SKM-1 treated with dmso at 0.1 percent for 144 hours (cell line): ENCODE measurements around the gene NCOR2.
"Not testable (repeated sequence)": the region's sequence is repeated elsewhere in the genome, so short reads cannot be mapped to it uniquely, and the experiment has no call there.

ENCODE experiments used
- DNase-seq: peaks from one replicate; lab custom pipeline; 2025; ENCODE audit not compliant: unreplicated experiment; lab: John Stamatoyannopoulos, UW

NCOR2 gene

GRCh38 chr12:124601706-124602105, 34.3 kb upstream of the NCOR2 start:
- no peak for DNase-seq

GRCh38 chr12:124599074-124599999, 31.9 kb upstream of the NCOR2 start:
- no peak for DNase-seq

GRCh38 chr12:124597041-124597440, 29.6 kb upstream of the NCOR2 start:
- DNase-seq: no peak

- DNase-seq: no peak
Measured at GRCh38 chr12:124595444-124595843, 28.0 kb upstream of the NCOR2 start.

- DNase-seq: no peak
Measured at GRCh38 chr12:124594851-124595250, 27.4 kb upstream of the NCOR2 start.

GRCh38 chr12:124593851-124594401, 26.5 kb upstream of the NCOR2 start:
- DNase-seq: no peak

- DNase-seq: no peak
Measured at GRCh38 chr12:124593176-124593575, 25.8 kb upstream of the NCOR2 start.

GRCh38 chr12:124592481-124593160, 25.2 kb upstream of the NCOR2 start:
- DNase-seq: no peak

- no peak for DNase-seq
Measured at GRCh38 chr12:124592050-124592449, 24.6 kb upstream of the NCOR2 start.

GRCh38 chr12:124590447-124590846, 23.0 kb upstream of the NCOR2 start:
- DNase-seq: no peak

- no peak for DNase-seq
Measured at GRCh38 chr12:124588751-124589267, 21.4 kb upstream of the NCOR2 start.

- DNase-seq: no peak
Measured at GRCh38 chr12:124588018-124588634, 20.7 kb upstream of the NCOR2 start.

- DNase-seq: no peak
Measured at GRCh38 chr12:124586756-124587155, 19.3 kb upstream of the NCOR2 start.

- not testable (repeated sequence) for DNase-seq
Measured at GRCh38 chr12:124584494-124584893, 17.1 kb upstream of the NCOR2 start.

- DNase-seq: no peak
Measured at GRCh38 chr12:124583854-124584253, 16.4 kb upstream of the NCOR2 start.

GRCh38 chr12:124582108-124582424, 14.7 kb upstream of the NCOR2 start:
- DNase-seq: peak; percentile 4

- DNase-seq: no peak
Measured at GRCh38 chr12:124581307-124582107, 14.1 kb upstream of the NCOR2 start.

GRCh38 chr12:124579921-124580517, 12.6 kb upstream of the NCOR2 start:
- no peak for DNase-seq

GRCh38 chr12:124578854-124579253, 11.4 kb upstream of the NCOR2 start:
- DNase-seq: no peak

GRCh38 chr12:124578445-124578844, 11.0 kb upstream of the NCOR2 start:
- no peak for DNase-seq
